HFFc6 (cell line): ENCODE measurements around the gene HIP1. TPM values are rescaled to one million over a fixed set of nuclear protein-coding genes. Genes with fewer than 3 reads are reported as not detected.
"Not testable (repeated sequence)": the region's sequence is repeated elsewhere in the genome, so short reads cannot be mapped to it uniquely, and the experiment has no call there.

Source experiments
- DNase-seq: peaks from one replicate; pipeline ENCODE4 v3.0.0-alpha.2; 2018
- H3K27ac Mint-ChIP-seq: 2 replicates; pipeline ENCODE4 v1.8.0; 2020; ENCODE audit warnings: mild to moderate bottlenecking, mixed read lengths
- H3K27me3 Mint-ChIP-seq: 2 replicates; pipeline ENCODE4 v1.8.0; 2021; ENCODE audit warnings: mild to moderate bottlenecking, moderate library complexity, mixed read lengths; ENCODE audit not compliant: insufficient read depth
- H3K36me3 Mint-ChIP-seq: 2 replicates; pipeline ENCODE4 v1.8.0; 2021; ENCODE audit warnings: low read depth, mixed read lengths
- H3K4me1 Mint-ChIP-seq: 2 replicates; pipeline ENCODE4 v1.8.0; 2020; ENCODE audit warnings: low read depth, mixed read lengths
- H3K4me3 Mint-ChIP-seq: 2 replicates; pipeline ENCODE4 v1.8.0; 2020; ENCODE audit warnings: mild to moderate bottlenecking, moderate library complexity, mixed read lengths
- H3K9me3 Mint-ChIP-seq: 2 replicates; pipeline ENCODE4 v1.8.0; 2020; ENCODE audit warnings: mild to moderate bottlenecking, mixed read lengths
- CTCF ChIP-seq: fragments of 200-600 bp; sonication (generic); IDR thresholded peaks from 2 replicates; pipeline ENCODE4 v1.5.0; 2021; ENCODE audit warnings: antibody characterized with exemption, mild to moderate bottlenecking
- total RNA-seq, 6 experiments: library from RNA; stranded (reverse); fragmentation: NEBNext Ultra II Directional; extraction: Animal tissue kit (Norgen Biotek cat#: 25700); gene quantifications; 2 replicates in 1 of 6; 3 replicates in 5 of 6; pipeline ENCODE4 v1.2.3, GENCODE V29; 2021

The HIP1 gene
- total RNA-seq, 6 experiments from 2014 or later: 15.1 to 32.2 (median 28.7) TPM

DNA sequence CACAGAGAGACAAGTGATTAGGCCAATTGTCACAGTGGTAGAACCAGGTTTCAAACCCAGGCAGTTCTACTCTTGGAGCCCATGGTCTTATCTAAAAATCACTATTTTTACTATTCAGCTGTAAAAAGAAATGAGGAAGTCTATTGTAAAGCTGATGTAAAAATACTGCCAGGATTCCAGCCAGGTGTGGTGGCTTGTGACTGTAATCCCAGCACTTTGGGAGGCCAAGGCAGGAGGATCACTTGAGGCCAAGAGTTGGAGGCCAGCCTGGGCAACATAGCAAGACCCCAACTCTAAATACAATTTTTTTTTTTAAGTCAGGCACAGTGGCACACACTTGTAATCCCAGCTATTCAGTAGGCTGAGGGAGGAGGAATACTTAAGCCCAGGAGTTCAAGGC lies 40.4 kb downstream of the HIP1 start:
- no peak for TF ChIP-seq CTCF
- DNase-seq: no peak

GRCh38 chr7:75696263-75697037 lies 42.3 kb downstream of the HIP1 start:
- Mint-ChIP-seq H3K4me3 (no peak overlapping the region), H3K4me1 (peaks cover 4% of the 10 kb centered on the region; the same call in 1 of the 2 replicates), H3K9me3 (no peaks in the 10 kb centered on the region), H3K27me3 (peaks cover 3% of the 10 kb centered on the region), H3K27ac (no peak overlapping the region), H3K36me3 (peaks cover 4% of the 10 kb centered on the region; the same call in 1 of the 2 replicates)
- TF ChIP-seq CTCF: no peak
- DNase-seq: no peak

More for the DNA sequence above, 40.4 kb downstream of the HIP1 start:
- no peak overlapping the region for H3K27ac Mint-ChIP-seq
- no peaks in the 10 kb centered on the region for H3K9me3 Mint-ChIP-seq
- H3K4me3 Mint-ChIP-seq: no peak overlapping the region
- H3K27me3 Mint-ChIP-seq: peaks cover 6% of the 10 kb centered on the region
- H3K36me3 Mint-ChIP-seq: peaks cover 4% of the 10 kb centered on the region; the same call in 1 of the 2 replicates
- peaks cover 4% of the 10 kb centered on the region; the same call in 1 of the 2 replicates for H3K4me1 Mint-ChIP-seq

- peaks cover 3% of the 10 kb centered on the region for H3K27me3 Mint-ChIP-seq
- H3K36me3 Mint-ChIP-seq: no peaks in the 10 kb centered on the region; the same call in 1 of the 2 replicates
- H3K4me1 Mint-ChIP-seq: no peaks in the 10 kb centered on the region
- no peak overlapping the region for H3K4me3 Mint-ChIP-seq
- no peaks in the 10 kb centered on the region for H3K9me3 Mint-ChIP-seq
- no peak overlapping the region for H3K27ac Mint-ChIP-seq
- no peak for DNase-seq
- TF ChIP-seq CTCF: no peak
Measured at GRCh38 chr7:75694638-75695399, 43.9 kb downstream of the HIP1 start.

DNA sequence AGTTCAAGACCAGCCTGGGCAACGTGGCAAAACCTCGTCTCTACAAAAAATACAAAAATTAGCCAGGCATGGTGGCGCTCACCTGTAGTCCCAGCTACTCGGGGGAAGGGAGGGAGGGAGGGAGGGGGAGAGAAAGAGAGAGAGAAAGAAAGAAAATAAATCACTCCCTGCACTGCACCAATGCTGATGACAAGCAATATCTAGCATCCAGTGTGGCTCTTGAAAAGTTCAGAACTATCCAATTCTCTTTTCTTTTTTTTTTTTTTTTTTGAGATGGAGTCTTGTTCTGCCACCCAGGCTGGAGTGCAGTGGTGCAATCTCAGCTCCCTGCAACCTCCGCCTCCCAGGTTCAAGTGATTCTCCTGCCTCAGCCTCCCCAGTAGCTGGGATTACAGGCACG lies 45.1 kb downstream of the HIP1 start:
- H3K4me1 Mint-ChIP-seq, H3K9me3 Mint-ChIP-seq, H3K4me3 Mint-ChIP-seq, H3K36me3 Mint-ChIP-seq, DNase-seq, H3K27me3 Mint-ChIP-seq, H3K27ac Mint-ChIP-seq: not testable (repeated sequence)

DNA sequence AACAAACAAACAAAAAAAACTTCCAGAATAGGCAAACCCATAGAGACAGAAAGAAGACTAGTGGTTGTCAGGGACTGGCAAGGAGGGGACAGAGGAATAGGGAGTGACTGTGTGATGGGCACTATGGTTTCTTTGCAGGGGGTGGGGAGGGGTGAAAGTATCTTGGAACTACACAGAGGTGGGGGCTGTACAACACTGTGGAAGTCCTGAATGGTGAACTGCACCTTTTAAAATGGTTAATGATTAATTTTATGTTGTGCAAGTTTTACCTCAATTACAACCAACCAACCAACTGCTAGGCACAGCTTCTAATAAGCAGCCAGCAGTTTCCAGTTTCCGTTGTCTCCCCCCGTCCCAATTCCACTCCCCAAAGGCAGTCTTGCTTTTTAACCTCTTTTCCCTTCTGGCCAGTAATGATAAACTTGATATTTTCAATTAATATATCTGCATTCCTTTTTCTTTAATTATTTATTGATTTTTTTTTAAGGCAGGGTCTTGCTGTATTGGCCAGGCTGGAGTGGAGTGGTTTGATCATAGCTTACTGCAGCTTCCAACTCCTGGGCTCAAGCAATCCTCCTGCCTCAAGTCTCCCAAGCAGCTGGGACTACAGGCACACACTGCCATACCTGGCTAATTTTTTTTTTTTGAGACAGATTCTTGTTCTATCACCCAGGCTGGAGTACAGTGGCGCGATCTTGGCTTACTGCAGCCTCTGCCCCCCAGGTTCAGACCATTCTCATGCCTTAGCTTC lies 46.8 kb downstream of the HIP1 start:
- Mint-ChIP-seq H3K27ac (no peak overlapping the region), H3K27me3 (peaks cover 5% of the 10 kb centered on the region), H3K4me1 (peaks cover 10% of the 10 kb centered on the region), H3K9me3 (no peaks in the 10 kb centered on the region), H3K36me3 (no peaks in the 10 kb centered on the region; the same call in 1 of the 2 replicates), H3K4me3 (no peak overlapping the region)
- DNase-seq: no peak
- TF ChIP-seq CTCF: no peak
